Hepatocyte (in vitro differentiated cells): ENCODE data around the gene TEX51.

Experiments used
- EZH2 ChIP-seq: fragments of 200-600 bp; sonication (generic); IDR thresholded peaks from 2 replicates; pipeline ENCODE4 v1.6.1; 2016; ENCODE audit warnings: antibody characterized with exemption, mild to moderate bottlenecking, borderline replicate concordance
- EZH2phosphoT487 ChIP-seq: fragments of 200-600 bp; sonication (generic); IDR thresholded peaks from one replicate; pipeline ENCODE4 v1.6.1; 2018; ENCODE audit warnings: antibody characterized with exemption, mild to moderate bottlenecking, low read depth, moderate library complexity; ENCODE audit not compliant: unreplicated experiment, severe bottlenecking
- TF ChIP-seq, protein P1 (sequence below): fragments of 200-600 bp; sonication (generic); IDR thresholded peaks from 2 replicates; pipeline ENCODE4 v1.5.1; 2016; ENCODE audit warnings: antibody characterized with exemption, mild to moderate bottlenecking; ENCODE audit not compliant: poor library complexity

DNA sequence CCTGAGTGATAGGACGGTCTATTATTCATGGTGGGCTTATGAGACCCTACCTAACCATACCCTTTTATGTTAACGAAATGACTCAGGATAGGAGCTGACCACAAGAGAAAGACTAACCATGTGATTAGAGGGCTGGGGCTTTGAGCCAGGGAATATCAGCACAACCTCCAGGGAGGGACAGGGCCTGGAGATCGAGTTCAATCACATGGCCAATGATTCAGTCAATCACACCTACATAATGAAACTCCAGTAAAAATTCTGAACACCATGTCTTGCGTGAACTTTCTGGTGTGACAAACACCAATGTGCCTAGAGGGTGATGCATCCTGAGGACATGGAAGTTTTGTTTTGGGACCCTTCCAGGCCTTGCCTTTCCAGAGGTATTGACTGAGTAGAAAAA is 2.2 kb upstream of the TEX51 start:
- TF ChIP-seq EZH2phosphoT487 (no peak), EZH2 (no peak)
- TF ChIP-seq, protein P1, sequence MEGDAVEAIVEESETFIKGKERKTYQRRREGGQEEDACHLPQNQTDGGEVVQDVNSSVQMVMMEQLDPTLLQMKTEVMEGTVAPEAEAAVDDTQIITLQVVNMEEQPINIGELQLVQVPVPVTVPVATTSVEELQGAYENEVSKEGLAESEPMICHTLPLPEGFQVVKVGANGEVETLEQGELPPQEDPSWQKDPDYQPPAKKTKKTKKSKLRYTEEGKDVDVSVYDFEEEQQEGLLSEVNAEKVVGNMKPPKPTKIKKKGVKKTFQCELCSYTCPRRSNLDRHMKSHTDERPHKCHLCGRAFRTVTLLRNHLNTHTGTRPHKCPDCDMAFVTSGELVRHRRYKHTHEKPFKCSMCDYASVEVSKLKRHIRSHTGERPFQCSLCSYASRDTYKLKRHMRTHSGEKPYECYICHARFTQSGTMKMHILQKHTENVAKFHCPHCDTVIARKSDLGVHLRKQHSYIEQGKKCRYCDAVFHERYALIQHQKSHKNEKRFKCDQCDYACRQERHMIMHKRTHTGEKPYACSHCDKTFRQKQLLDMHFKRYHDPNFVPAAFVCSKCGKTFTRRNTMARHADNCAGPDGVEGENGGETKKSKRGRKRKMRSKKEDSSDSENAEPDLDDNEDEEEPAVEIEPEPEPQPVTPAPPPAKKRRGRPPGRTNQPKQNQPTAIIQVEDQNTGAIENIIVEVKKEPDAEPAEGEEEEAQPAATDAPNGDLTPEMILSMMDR, result no peak
